PC-3 (cell line): ENCODE data around the gene MAML2. TPM values are rescaled to one million over a fixed set of nuclear protein-coding genes. Genes with fewer than 3 reads are reported as not detected.

Experiments
- ATAC-seq: fragments of 200-7000 bp; cut with Tn5 transposase; 2 replicates; pipeline ENCODE4 v1.9.1; 2020; ENCODE audit warnings: mild to moderate bottlenecking, moderate library complexity
- BruUV-seq: library from RNA; stranded (reverse); fragments of 400-500 nt; replicated peaks from 2 replicates; lab custom pipeline; 2021; lab: Mats Ljungman, UMichigan
- CTCF ChIA-PET: fragments of 300-600 bp; sonication (Branson Sonifier 250); formaldehyde crosslinking; loops from one replicate; lab custom pipeline; 2022; ENCODE audit warnings: antibody characterized with exemption; lab: Charles Lee
- POLR2A ChIA-PET: fragments of 300-600 bp; sonication (Branson Sonifier 250); formaldehyde crosslinking; loops from one replicate; lab custom pipeline; 2022; ENCODE audit warnings: antibody characterized with exemption; ENCODE audit not compliant: unreplicated experiment; lab: Charles Lee
- DNase-seq: peaks from one replicate; pipeline ENCODE4 v3.0.0-alpha.2; 2015
- H2AFZ ChIP-seq: fragments of 300-600 bp; sonication (generic); 2 replicates; pipeline ENCODE4 v1.6.0; 2016; ENCODE audit warnings: antibody characterized with exemption, low read length
- H3F3A ChIP-seq: fragments of 300-600 bp; sonication (generic); one replicate; pipeline ENCODE4 v1.6.0; 2017; ENCODE audit warnings: antibody characterized with exemption, low read length, control low read depth, mild to moderate bottlenecking; ENCODE audit not compliant: unreplicated experiment
- H3K27ac ChIP-seq: fragments of 300-600 bp; sonication (generic); 2 replicates; pipeline ENCODE4 v1.5.1; 2016; ENCODE audit warnings: mild to moderate bottlenecking, low read length
- H3K27me3 ChIP-seq: fragments of 300-600 bp; sonication (generic); 2 replicates; pipeline ENCODE4 v1.6.1; 2016; ENCODE audit warnings: low read length, mixed read lengths
- H3K36me3 ChIP-seq: fragments of 300-600 bp; sonication (generic); 2 replicates; pipeline ENCODE4 v1.6.1; 2016; ENCODE audit warnings: low read depth, mixed run types, low read length, mixed read lengths
- H3K4me1 ChIP-seq: fragments of 300-600 bp; sonication (generic); 2 replicates; pipeline ENCODE4 v1.5.1; 2016; ENCODE audit warnings: low read length; ENCODE audit not compliant: insufficient read depth
- H3K4me2 ChIP-seq: fragments of 300-600 bp; sonication (generic); 2 replicates; pipeline ENCODE4 v1.6.0; 2016; ENCODE audit warnings: low read length
- H3K4me3 ChIP-seq: fragments of 300-600 bp; sonication (generic); 2 replicates; pipeline ENCODE4 v1.5.1; 2016; ENCODE audit warnings: mild to moderate bottlenecking, low read length, mixed read lengths
- H3K79me2 ChIP-seq: fragments of 300-600 bp; sonication (generic); 2 replicates; pipeline ENCODE4 v1.6.1; 2017; ENCODE audit warnings: low read length, mixed read lengths
- H3K9ac ChIP-seq: fragments of 300-600 bp; sonication (generic); 2 replicates; pipeline ENCODE4 v1.6.0; 2016; ENCODE audit warnings: mild to moderate bottlenecking, low read length
- H3K9me2 ChIP-seq: fragments of 300-600 bp; sonication (generic); replicated peaks from 2 replicates; pipeline ENCODE4 v1.6.1; 2016; ENCODE audit warnings: mixed run types, low read length, mixed read lengths
- H3K9me3 ChIP-seq: fragments of 300-600 bp; sonication (generic); 2 replicates; pipeline ENCODE4 v1.6.1; 2016; ENCODE audit warnings: low read length, mixed read lengths
- H4K20me1 ChIP-seq: fragments of 300-600 bp; sonication (generic); 2 replicates; pipeline ENCODE4 v1.6.1; 2016; ENCODE audit warnings: low read length, mixed read lengths
- CTCF ChIP-seq: fragments of 300-600 bp; sonication (generic); conservative IDR thresholded peaks from 2 replicates; pipeline ENCODE4 v1.5.1; 2017; ENCODE audit warnings: antibody characterized with exemption, low read depth, mild to moderate bottlenecking, low read length
- EZH2 ChIP-seq: fragments of 300-600 bp; sonication (generic); IDR thresholded peaks from one replicate; pipeline ENCODE4 v1.6.1; 2017; ENCODE audit warnings: antibody characterized with exemption, mild to moderate bottlenecking, low read length; ENCODE audit not compliant: unreplicated experiment
- EZH2phosphoT487 ChIP-seq: fragments of 300-600 bp; sonication (generic); IDR thresholded peaks from 2 replicates; pipeline ENCODE4 v1.6.1; 2018; ENCODE audit warnings: mild to moderate bottlenecking, antibody characterized with exemption, low read length, borderline replicate concordance
- intact Hi-C: fragments of 100-400 bp; cut with micrococcal nuclease; formaldehyde crosslinking; loops from 2 replicates; pipeline ENCODE4 v1.9.0; 2023
- total RNA-seq: library from RNA; depleted of rRNA; stranded (reverse); fragments of >200 nt; gene quantifications from 2 replicates; pipeline ENCODE4 v1.2.3, GENCODE V29; 2014

The MAML2 gene
- total RNA-seq, 1 experiment from 2014 or later, result 10.9 TPM

- Histone ChIP-seq H3K9me3 (no peaks in the 10 kb centered on the region), H3F3A (no peaks in the 10 kb centered on the region), H3K79me2 (no peaks in the 10 kb centered on the region), H3K27ac (no peak overlapping the region), H3K27me3 (no peaks in the 10 kb centered on the region), H3K36me3 (no peaks in the 10 kb centered on the region), H2AFZ (no peak overlapping the region), H3K4me1 (peaks cover 20% of the 10 kb centered on the region), H3K4me2 (no peak overlapping the region), H3K9me2 (no peaks in the 10 kb centered on the region), H3K4me3 (no peak overlapping the region), H3K9ac (no peak overlapping the region), H4K20me1 (no peaks in the 10 kb centered on the region)
- intact Hi-C loops, result loop anchor here (10.0 kb wide), 2 partner anchors 167 to 377 kb away; no protein-coding TSS in a partner anchor
- no peak for DNase-seq
- BruUV-seq, result no TSS peak
- no peak for ATAC-seq
- no peak for TF ChIP-seq EZH2
- TF ChIP-seq EZH2phosphoT487, result no peak
- TF ChIP-seq CTCF, result no peak
- POLR2A ChIA-PET, result no interaction called here
- CTCF ChIA-PET, result no interaction called here
Observed at GRCh38 chr11:96222102-96222501, 120.9 kb downstream of the MAML2 start.

GRCh38 chr11:96221244-96222070 is 121.5 kb downstream of the MAML2 start:
- ChIA-PET CTCF (no interaction called here), POLR2A (no interaction called here)
- Histone ChIP-seq H3K36me3 (no peaks in the 10 kb centered on the region), H3K4me1 (peaks cover 16% of the 10 kb centered on the region), H3K79me2 (no peaks in the 10 kb centered on the region), H3K9me2 (no peaks in the 10 kb centered on the region), H3F3A (no peaks in the 10 kb centered on the region), H3K27me3 (no peaks in the 10 kb centered on the region), H3K9ac (no peak overlapping the region), H4K20me1 (no peaks in the 10 kb centered on the region), H3K4me2 (no peak overlapping the region), H3K27ac (no peak overlapping the region), H3K9me3 (no peaks in the 10 kb centered on the region), H3K4me3 (no peak overlapping the region), H2AFZ (no peak overlapping the region)
- no TSS peak for BruUV-seq
- TF ChIP-seq CTCF (no peak), EZH2phosphoT487 (no peak), EZH2 (no peak)
- ATAC-seq (no peak), DNase-seq (no peak)
- intact Hi-C loops, result loop anchor here (10.0 kb wide), 2 partner anchors 167 to 377 kb away; no protein-coding TSS in a partner anchor
